ENCODE data around the gene TRAPPC12. TPM values are rescaled to one million over a fixed set of nuclear protein-coding genes. Genes with fewer than 3 reads are reported as not detected.

The TRAPPC12 gene
- total RNA-seq, 4 donors from 2014 or later: 52.2 to 90.7 (median 77.6) TPM

DNA sequence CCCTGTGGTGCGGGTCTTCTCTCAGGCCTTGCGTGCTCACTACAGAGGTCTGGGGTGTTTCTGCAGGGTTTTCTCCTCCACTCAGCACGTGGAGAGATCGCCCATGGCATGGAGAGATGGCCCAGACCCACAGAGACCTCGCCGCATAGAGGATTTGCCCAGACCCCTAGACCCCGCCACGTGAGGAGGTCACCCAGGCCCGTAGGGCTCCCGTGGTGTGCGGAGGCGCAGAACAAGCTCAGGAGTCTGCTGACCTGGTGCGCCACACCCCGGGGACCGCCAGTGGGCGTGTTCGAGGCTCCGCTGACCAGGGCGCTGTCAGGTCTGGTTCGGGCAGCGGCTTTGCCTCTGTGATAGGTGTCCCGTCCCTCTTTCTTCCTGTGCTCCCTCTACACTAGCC is 75.3 kb downstream of the TRAPPC12 start:
- Histone ChIP-seq H3K27ac (no peak overlapping the region), H3K9me3 (no peaks in the 10 kb centered on the region), H3K4me1 (peaks cover 0 to 13% (median 0%) of the 10 kb centered on the region in 3 donors), H3K36me3 (peaks cover 0 to 88% of the 10 kb centered on the region in 2 donors), H3K27me3 (no peaks in the 10 kb centered on the region), H3K4me3 (no peak overlapping the region)
- ATAC-seq: no peak
- TF ChIP-seq, protein P1, sequence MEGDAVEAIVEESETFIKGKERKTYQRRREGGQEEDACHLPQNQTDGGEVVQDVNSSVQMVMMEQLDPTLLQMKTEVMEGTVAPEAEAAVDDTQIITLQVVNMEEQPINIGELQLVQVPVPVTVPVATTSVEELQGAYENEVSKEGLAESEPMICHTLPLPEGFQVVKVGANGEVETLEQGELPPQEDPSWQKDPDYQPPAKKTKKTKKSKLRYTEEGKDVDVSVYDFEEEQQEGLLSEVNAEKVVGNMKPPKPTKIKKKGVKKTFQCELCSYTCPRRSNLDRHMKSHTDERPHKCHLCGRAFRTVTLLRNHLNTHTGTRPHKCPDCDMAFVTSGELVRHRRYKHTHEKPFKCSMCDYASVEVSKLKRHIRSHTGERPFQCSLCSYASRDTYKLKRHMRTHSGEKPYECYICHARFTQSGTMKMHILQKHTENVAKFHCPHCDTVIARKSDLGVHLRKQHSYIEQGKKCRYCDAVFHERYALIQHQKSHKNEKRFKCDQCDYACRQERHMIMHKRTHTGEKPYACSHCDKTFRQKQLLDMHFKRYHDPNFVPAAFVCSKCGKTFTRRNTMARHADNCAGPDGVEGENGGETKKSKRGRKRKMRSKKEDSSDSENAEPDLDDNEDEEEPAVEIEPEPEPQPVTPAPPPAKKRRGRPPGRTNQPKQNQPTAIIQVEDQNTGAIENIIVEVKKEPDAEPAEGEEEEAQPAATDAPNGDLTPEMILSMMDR (IDR thresholded peaks at IDR 0.05): no peak
- TF ChIP-seq POLR2AphosphoS5 (IDR thresholded peaks at IDR 0.05) (no peak), EP300 (IDR thresholded peaks at IDR 0.05) (no peak), POLR2A (IDR thresholded peaks at IDR 0.05) (no peak)
- WGBS, 2 donors (ENCODE audit: low coverage in 1 of 2): 80 to 97% methylated on average over 1 to 7 of the region's 22 CpGs

GRCh38 chr2:3456125-3456524 is 76.6 kb downstream of the TRAPPC12 start:
- Histone ChIP-seq H3K36me3 (peaks cover 0 to 93% of the 10 kb centered on the region in 2 donors), H3K9me3 (no peaks in the 10 kb centered on the region), H3K4me3 (no peak overlapping the region), H3K27ac (no peak overlapping the region), H3K4me1 (peaks cover 0 to 3% (median 0%) of the 10 kb centered on the region in 3 donors), H3K27me3 (no peaks in the 10 kb centered on the region)
- TF ChIP-seq POLR2A (IDR thresholded peaks at IDR 0.05) (no peak), POLR2AphosphoS5 (IDR thresholded peaks at IDR 0.05) (no peak), EP300 (IDR thresholded peaks at IDR 0.05) (no peak)
- TF ChIP-seq, protein P1 (IDR thresholded peaks at IDR 0.05): no peak
- ATAC-seq: no peak
- WGBS, 2 donors (ENCODE audit: low coverage in 1 of 2): 75 to 90% methylated on average over 4 to 10 of the region's 14 CpGs

DNA sequence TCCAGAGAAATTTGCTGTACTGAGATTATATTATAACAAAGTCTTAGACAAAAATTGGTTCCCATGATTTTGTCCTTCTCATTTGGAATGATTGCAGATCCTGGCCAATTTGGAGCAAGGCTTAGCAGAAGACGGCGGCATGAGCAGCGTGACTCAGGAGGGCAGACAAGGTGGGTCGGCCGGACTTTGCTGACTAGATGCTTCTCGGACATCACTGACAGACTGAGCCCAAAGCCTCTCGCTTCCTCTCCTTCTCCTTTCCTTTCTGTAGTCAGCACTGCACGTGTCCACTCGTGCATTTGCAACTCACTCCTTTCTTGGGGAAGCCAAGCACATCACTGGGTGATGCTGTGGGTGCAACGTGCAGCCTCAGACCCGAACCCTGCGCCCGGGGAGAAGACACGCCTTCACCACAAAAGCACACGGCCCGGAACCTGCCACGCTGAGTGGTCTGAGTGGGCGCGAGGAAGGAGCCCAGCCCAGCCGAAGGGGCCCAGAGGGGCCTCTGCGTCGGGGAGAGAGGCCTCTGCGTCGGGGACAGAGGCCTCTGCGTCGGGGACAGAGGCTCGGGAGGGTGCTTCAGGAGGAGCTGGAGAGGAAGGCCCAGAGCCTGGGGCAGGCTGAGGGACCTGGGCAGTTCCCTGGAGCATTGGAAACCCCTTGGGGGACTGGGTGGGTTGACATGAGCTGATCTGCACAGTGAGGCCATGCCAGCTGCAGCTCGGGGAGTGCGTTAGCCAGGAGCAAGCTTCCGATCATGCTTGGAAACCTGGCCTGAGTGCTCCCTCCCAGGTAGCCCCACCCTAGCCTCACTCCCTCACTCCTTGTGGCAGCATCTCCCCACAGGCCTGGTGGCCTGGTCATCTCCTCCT is 78.3 kb downstream of the TRAPPC12 start:
- peaks cover 0 to 85% of the 10 kb centered on the region in 2 donors for H3K36me3 ChIP-seq
- peaks cover 0 to 8% (median 0%) of the 10 kb centered on the region in 3 donors for H3K4me1 ChIP-seq
- TF ChIP-seq POLR2A (IDR thresholded peaks at IDR 0.05) (no peak), POLR2AphosphoS5 (IDR thresholded peaks at IDR 0.05) (no peak), EP300 (IDR thresholded peaks at IDR 0.05) (no peak)
- TF ChIP-seq, protein P1 (IDR thresholded peaks at IDR 0.05): no peak
- 86 to 89% methylated on average over 7 to 15 of the region's 30 CpGs for WGBS, 2 donors (ENCODE audit: low coverage in 1 of 2)
- no peak for ATAC-seq
- H3K27ac ChIP-seq: no peak overlapping the region
- H3K9me3 ChIP-seq: no peaks in the 10 kb centered on the region
- H3K4me3 ChIP-seq: no peak overlapping the region
- H3K27me3 ChIP-seq: no peaks in the 10 kb centered on the region

- H3K27me3 ChIP-seq: no peaks in the 10 kb centered on the region
- 77 to 79% methylated on average over 3 to 8 of the region's 10 CpGs for WGBS, 2 donors (ENCODE audit: low coverage in 1 of 2)
Measured at GRCh38 chr2:3458396-3459184, 79.1 kb downstream of the TRAPPC12 start.

More at GRCh38 chr2:3458396-3459184, 79.1 kb downstream of the TRAPPC12 start:
- no peak for ATAC-seq
- H3K36me3 ChIP-seq: peaks cover 0 to 85% of the 10 kb centered on the region in 2 donors
- TF ChIP-seq EP300 (IDR thresholded peaks at IDR 0.05): no peak
- TF ChIP-seq POLR2A (IDR thresholded peaks at IDR 0.05): no peak
- TF ChIP-seq, protein P1 (IDR thresholded peaks at IDR 0.05): no peak
- no peak for TF ChIP-seq POLR2AphosphoS5 (IDR thresholded peaks at IDR 0.05)
- H3K4me3 ChIP-seq: no peak overlapping the region
- H3K27ac ChIP-seq: no peak overlapping the region
- peaks cover 0 to 8% (median 0%) of the 10 kb centered on the region in 3 donors for H3K4me1 ChIP-seq
- H3K9me3 ChIP-seq: no peaks in the 10 kb centered on the region

All from gastroesophageal sphincter (tissue), 4 donors.